ENCODE measurements around the gene ARID1B. TPM values are rescaled to one million over a fixed set of nuclear protein-coding genes. Genes with fewer than 3 reads are reported as not detected.

The ARID1B gene
- total and polyA plus RNA-seq, 7 donors: 8.1 to 61.1 (median 53.1) TPM

DNA sequence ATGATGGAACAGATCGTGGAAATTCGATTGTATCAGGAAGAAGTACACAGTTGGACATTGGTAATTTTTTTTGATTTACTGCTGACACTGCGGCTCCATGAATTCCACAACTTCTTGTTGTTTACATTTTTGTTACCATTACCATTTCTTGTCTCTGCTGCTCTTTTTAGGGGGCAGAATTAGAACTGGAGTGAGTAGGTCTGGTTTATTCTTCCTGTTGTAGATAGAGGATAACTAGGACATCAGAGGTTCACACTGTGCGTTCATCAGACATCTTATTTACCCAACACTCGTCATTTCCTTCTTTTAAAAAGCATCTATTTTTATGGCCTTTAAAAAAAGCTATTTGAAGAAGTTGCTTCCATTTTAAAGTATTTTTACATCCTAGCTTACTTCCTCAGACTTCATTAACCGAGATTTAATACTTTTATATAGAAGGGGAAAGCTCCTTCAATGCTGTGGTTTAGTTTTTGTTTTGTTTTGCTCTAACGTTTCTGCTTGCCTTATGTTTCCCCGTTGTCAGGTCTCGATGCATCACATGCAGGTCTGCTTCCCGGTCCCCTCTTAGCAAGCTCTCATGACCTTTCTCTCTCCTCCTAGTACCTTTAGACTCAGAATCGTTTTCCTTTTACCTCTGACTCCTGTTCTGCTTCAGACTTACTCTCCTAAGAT is 139.1 kb downstream of the ARID1B start:
- DNase-seq (no peak), ATAC-seq (no peak)
- Histone ChIP-seq H3K4me1 (peaks cover 46% of the 10 kb centered on the region), H3K27ac (no peak overlapping the region), H3K9me3 (no peaks in the 10 kb centered on the region), H3K36me3 (ENCODE audit: insufficient read depth in 1 of 2, low read depth in 1 of 2) (no peaks in the 10 kb centered on the region), H3K27me3 (ENCODE audit: insufficient read depth in 3 of 3, low read length in 2 of 3) (no peaks in the 10 kb centered on the region), H3K4me3 (no peak overlapping the region)
- TF ChIP-seq, protein P1, sequence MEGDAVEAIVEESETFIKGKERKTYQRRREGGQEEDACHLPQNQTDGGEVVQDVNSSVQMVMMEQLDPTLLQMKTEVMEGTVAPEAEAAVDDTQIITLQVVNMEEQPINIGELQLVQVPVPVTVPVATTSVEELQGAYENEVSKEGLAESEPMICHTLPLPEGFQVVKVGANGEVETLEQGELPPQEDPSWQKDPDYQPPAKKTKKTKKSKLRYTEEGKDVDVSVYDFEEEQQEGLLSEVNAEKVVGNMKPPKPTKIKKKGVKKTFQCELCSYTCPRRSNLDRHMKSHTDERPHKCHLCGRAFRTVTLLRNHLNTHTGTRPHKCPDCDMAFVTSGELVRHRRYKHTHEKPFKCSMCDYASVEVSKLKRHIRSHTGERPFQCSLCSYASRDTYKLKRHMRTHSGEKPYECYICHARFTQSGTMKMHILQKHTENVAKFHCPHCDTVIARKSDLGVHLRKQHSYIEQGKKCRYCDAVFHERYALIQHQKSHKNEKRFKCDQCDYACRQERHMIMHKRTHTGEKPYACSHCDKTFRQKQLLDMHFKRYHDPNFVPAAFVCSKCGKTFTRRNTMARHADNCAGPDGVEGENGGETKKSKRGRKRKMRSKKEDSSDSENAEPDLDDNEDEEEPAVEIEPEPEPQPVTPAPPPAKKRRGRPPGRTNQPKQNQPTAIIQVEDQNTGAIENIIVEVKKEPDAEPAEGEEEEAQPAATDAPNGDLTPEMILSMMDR (IDR thresholded peaks at IDR 0.05): no peak
- 68 to 71% (median 68%) methylated on average over 11 of the region's 11 CpGs for WGBS, 3 donors
- intact Hi-C loops (cut with DNase I): no loop called here

DNA sequence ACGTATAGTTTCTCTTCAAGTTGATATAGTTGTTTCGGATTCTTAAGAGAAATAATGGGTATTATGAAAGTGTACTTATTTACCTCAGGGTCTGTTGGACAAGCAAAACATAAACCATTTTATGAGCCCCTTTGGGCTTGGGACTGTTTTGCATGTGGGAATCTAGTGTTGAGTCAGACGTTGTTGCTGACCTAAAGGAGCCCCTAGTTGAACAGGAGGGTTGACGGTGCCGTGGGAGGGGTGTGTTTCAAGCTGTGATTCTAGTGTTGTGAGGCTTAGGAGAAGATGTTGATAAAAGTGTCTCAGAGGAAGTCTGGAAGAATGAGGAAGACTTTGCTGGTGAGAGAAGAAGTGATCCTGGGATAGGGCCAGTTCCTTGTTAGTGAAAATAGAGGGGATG is 140.0 kb downstream of the ARID1B start:
- TF ChIP-seq, protein P1 (IDR thresholded peaks at IDR 0.05): no peak
- 82 to 88% (median 86%) methylated on average over 5 of the region's 5 CpGs for WGBS, 3 donors
- Histone ChIP-seq H3K4me3 (no peak overlapping the region), H3K4me1 (peaks cover 40% of the 10 kb centered on the region), H3K27me3 (ENCODE audit: insufficient read depth in 3 of 3, low read length in 2 of 3) (no peaks in the 10 kb centered on the region), H3K27ac (no peak overlapping the region), H3K36me3 (ENCODE audit: insufficient read depth in 1 of 2, low read depth in 1 of 2) (no peaks in the 10 kb centered on the region), H3K9me3 (no peaks in the 10 kb centered on the region)
- ATAC-seq (no peak), DNase-seq (no peak)
- intact Hi-C loops (cut with DNase I): no loop called here

DNA sequence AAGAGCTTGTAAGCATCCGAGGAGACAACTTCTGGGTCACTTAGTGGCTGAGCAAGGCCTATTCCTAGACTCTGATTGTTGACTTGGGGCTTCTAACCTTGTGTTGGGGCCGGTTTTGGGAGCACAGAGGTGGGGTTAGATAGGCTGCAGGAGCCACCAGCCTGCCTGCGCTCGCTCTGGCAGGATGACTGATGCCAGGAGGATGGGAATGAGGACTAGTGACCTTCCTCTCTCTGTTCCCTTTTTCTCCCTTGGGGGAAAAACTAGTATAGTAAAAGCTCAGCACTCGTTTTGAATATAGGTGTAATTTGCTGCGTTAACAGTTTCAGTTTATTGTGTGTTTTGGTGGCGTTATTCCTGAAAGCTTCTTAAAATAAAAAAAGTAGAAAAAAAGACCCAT is 141.5 kb downstream of the ARID1B start:
- 61 to 67% (median 65%) methylated on average over 7 of the region's 7 CpGs for WGBS, 3 donors
- no peaks in the 10 kb centered on the region for H3K36me3 ChIP-seq (ENCODE audit: insufficient read depth in 1 of 2, low read depth in 1 of 2)
- DNase-seq: no peak
- TF ChIP-seq, protein P1 (IDR thresholded peaks at IDR 0.05): no peak
- H3K27me3 ChIP-seq (ENCODE audit: insufficient read depth in 3 of 3, low read length in 2 of 3): no peaks in the 10 kb centered on the region
- intact Hi-C loops (cut with DNase I): no loop called here
- H3K27ac ChIP-seq: no peak overlapping the region
- ATAC-seq: peak in 2 of 4 donors; percentile 38 to 45
- no peak overlapping the region for H3K4me3 ChIP-seq
- H3K9me3 ChIP-seq: no peaks in the 10 kb centered on the region
- peaks cover 34% of the 10 kb centered on the region for H3K4me1 ChIP-seq

DNA sequence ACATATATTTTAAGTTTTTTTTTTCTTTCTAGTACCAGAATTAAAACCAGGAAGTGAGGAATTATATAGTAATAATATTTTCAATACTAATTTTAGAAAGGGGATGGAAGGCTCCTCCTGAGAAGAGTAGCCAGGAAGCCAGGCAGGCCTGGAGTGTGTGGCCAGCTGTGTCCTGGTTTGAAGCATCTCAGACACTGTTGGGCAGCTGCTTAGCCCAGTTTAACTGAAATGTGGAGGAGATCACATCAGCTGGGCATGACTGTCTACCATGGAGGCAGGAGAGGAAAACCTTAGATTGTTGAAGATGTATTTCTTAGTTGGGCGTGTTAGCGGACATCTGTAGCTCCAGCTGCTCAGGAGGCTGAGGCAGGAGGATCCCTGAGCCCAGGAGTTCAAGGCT is 142.2 kb downstream of the ARID1B start:
- 92 to 100% (median 98%) methylated on average over 2 of the region's 2 CpGs for WGBS, 3 donors
- DNase-seq (no peak), ATAC-seq (peak in 1 of 4 donors; percentile 45)
- intact Hi-C loops (cut with DNase I): no loop called here
- H3K36me3 ChIP-seq (ENCODE audit: insufficient read depth in 1 of 2, low read depth in 1 of 2): no peaks in the 10 kb centered on the region
- H3K27ac ChIP-seq: no peak overlapping the region
- peaks cover 34% of the 10 kb centered on the region for H3K4me1 ChIP-seq
- TF ChIP-seq, protein P1 (IDR thresholded peaks at IDR 0.05): no peak
- no peak overlapping the region for H3K4me3 ChIP-seq
- no peaks in the 10 kb centered on the region for H3K27me3 ChIP-seq (ENCODE audit: insufficient read depth in 3 of 3, low read length in 2 of 3)
- no peaks in the 10 kb centered on the region for H3K9me3 ChIP-seq
